IPS-18a (cell line): ENCODE measurements around the gene WWP2.
"Not testable (repeated sequence)": the region's sequence is repeated elsewhere in the genome, so short reads cannot be mapped to it uniquely, and the experiment has no call there.

Experiments used
- H3K27ac ChIP-seq: one replicate; pipeline ENCODE4 v1.5.1; 2013; ENCODE audit warnings: low read length
- H3K27me3 ChIP-seq: one replicate; pipeline ENCODE4 v1.6.1; 2013; ENCODE audit warnings: mild to moderate bottlenecking, low read length; ENCODE audit not compliant: control insufficient read depth, insufficient read depth
- H3K36me3 ChIP-seq: one replicate; pipeline ENCODE4 v1.6.1; 2013; ENCODE audit warnings: low read depth, low read length; ENCODE audit not compliant: control insufficient read depth
- H3K4me1 ChIP-seq: one replicate; pipeline ENCODE4 v1.6.1; 2013; ENCODE audit warnings: low read depth, low read length; ENCODE audit not compliant: control insufficient read depth
- H3K4me3 ChIP-seq: one replicate; pipeline ENCODE4 v1.5.1; 2013; ENCODE audit warnings: low read length
- H3K9ac ChIP-seq: one replicate; pipeline ENCODE4 v1.6.1; 2013; ENCODE audit warnings: mild to moderate bottlenecking, low read length, moderate library complexity
- H3K9me3 ChIP-seq: one replicate; pipeline ENCODE4 v1.6.1; 2013; ENCODE audit warnings: low read depth, low read length; ENCODE audit not compliant: control insufficient read depth

Gene WWP2

GRCh38 chr16:69936751-69937211 is 174.6 kb downstream of the WWP2 start:
- no peaks in the 10 kb centered on the region for H3K4me1 ChIP-seq
- H3K36me3 ChIP-seq: peaks cover 32% of the 10 kb centered on the region
- H3K9ac ChIP-seq: no peak overlapping the region
- H3K9me3 ChIP-seq: no peaks in the 10 kb centered on the region
- no peaks in the 10 kb centered on the region for H3K27me3 ChIP-seq
- H3K4me3 ChIP-seq: no peak overlapping the region
- H3K27ac ChIP-seq: no peak overlapping the region

GRCh38 chr16:69937465-69937951 is 175.4 kb downstream of the WWP2 start:
- no peak overlapping the region for H3K27ac ChIP-seq
- peaks cover 32% of the 10 kb centered on the region for H3K36me3 ChIP-seq
- H3K9me3 ChIP-seq: no peaks in the 10 kb centered on the region
- no peaks in the 10 kb centered on the region for H3K4me1 ChIP-seq
- H3K4me3 ChIP-seq: no peak overlapping the region
- H3K9ac ChIP-seq: no peak overlapping the region
- no peaks in the 10 kb centered on the region for H3K27me3 ChIP-seq

DNA sequence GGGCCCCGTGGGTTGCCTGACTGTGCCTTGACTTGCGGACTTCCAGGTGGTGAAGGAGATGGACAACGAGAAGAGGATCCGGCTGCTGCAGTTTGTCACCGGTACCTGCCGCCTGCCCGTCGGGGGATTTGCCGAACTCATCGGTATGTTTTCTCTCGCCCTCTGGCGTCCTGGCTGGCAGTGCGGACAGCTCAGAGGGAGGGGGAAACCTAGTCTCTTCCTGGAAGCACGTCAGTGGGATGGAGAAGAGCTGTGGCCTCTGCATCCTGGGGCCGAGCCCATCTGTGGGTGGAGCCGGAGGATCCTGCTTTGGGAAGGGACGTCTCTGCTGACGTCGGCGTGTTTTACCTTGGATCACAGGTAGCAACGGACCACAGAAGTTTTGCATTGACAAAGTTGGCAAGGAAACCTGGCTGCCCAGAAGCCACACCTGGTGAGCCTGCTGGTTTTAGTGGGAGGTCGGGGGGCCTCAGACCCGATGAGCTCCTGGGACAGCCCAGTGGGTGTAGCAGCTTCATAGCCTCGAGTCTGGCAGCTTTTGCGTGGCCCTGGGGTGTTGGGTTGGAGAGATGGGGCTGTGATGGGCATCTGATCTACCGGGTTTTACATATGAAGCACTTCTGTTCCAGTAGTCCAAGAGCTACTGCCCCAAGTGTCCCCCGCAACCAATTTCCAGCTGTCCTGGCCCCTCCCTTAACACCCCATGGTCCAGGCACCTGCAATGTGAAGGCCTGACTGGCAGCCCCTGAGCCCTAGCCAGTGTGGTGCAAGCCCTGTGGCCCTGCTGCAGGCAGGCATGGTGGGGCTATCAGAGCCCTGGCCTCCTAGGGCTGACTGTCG is 177.1 kb downstream of the WWP2 start:
- Histone ChIP-seq H3K27me3 (no peaks in the 10 kb centered on the region), H3K9ac (no peak overlapping the region), H3K4me3 (no peak overlapping the region), H3K4me1 (no peaks in the 10 kb centered on the region), H3K27ac (no peak overlapping the region), H3K36me3 (peaks cover 32% of the 10 kb centered on the region), H3K9me3 (no peaks in the 10 kb centered on the region)

GRCh38 chr16:69939821-69940585 is 177.9 kb downstream of the WWP2 start:
- Histone ChIP-seq H3K4me3 (no peak overlapping the region), H3K27ac (no peak overlapping the region), H3K36me3 (peaks cover 32% of the 10 kb centered on the region), H3K4me1 (no peaks in the 10 kb centered on the region), H3K9ac (no peak overlapping the region), H3K9me3 (no peaks in the 10 kb centered on the region), H3K27me3 (no peaks in the 10 kb centered on the region)

GRCh38 chr16:69940676-69941075 is 178.5 kb downstream of the WWP2 start:
- Histone ChIP-seq H3K4me1 (no peaks in the 10 kb centered on the region), H3K27me3 (no peaks in the 10 kb centered on the region), H3K9me3 (no peaks in the 10 kb centered on the region), H3K9ac (no peak overlapping the region), H3K4me3 (no peak overlapping the region), H3K36me3 (peaks cover 32% of the 10 kb centered on the region), H3K27ac (no peak overlapping the region)

DNA sequence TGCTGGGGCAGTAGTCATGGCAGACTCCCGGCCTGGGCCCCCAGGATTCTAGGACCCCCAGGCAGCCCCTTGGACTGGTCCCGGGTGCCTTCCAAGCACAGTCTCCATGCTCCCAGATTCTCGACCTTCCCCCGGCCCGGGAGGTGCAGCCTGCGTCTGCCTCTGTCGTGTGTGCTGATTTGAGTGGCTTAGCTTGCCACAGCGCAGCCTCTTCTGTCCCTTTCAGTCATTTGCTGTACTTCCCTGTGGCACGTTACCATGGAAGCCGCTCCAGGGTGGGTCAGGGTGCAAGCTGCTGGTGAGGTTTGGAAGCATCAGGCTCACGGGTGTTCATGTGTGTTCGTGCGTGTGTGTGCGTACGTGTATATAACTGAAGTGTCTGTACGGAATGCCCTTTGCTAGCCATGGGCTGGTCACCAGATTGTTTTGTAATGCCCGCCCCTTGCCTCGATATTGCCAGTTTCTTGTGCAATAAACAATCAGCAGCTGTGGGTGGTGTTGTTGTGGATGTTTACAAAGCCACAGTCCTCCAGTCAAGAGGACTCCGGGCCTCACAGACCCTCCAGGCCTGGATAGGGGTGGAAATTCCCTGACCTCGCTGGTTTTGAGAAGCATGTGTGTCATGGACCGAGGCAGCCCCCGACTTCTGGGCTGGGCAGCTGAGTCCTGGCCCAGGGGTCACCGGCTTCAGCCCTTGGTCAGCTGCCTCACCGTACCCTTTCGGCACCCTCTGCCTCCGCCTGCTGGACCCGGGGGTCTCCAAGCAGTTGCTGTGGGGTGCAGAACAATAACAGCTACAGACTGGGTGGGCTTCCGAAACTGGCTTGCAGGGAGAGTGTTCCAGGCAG is 179.3 kb downstream of the WWP2 start:
- H3K4me1 ChIP-seq: no peaks in the 10 kb centered on the region
- no peak overlapping the region for H3K27ac ChIP-seq
- no peaks in the 10 kb centered on the region for H3K27me3 ChIP-seq
- H3K9ac ChIP-seq: no peak overlapping the region
- H3K36me3 ChIP-seq: peaks cover 28% of the 10 kb centered on the region
- H3K4me3 ChIP-seq: no peak overlapping the region
- H3K9me3 ChIP-seq: no peaks in the 10 kb centered on the region

GRCh38 chr16:69942099-69942491 is 180.0 kb downstream of the WWP2 start:
- H3K27me3 ChIP-seq: no peaks in the 10 kb centered on the region
- peaks cover 22% of the 10 kb centered on the region for H3K36me3 ChIP-seq
- no peaks in the 10 kb centered on the region for H3K9me3 ChIP-seq
- no peak overlapping the region for H3K4me3 ChIP-seq
- no peak overlapping the region for H3K27ac ChIP-seq
- no peak overlapping the region for H3K9ac ChIP-seq
- no peaks in the 10 kb centered on the region for H3K4me1 ChIP-seq

DNA sequence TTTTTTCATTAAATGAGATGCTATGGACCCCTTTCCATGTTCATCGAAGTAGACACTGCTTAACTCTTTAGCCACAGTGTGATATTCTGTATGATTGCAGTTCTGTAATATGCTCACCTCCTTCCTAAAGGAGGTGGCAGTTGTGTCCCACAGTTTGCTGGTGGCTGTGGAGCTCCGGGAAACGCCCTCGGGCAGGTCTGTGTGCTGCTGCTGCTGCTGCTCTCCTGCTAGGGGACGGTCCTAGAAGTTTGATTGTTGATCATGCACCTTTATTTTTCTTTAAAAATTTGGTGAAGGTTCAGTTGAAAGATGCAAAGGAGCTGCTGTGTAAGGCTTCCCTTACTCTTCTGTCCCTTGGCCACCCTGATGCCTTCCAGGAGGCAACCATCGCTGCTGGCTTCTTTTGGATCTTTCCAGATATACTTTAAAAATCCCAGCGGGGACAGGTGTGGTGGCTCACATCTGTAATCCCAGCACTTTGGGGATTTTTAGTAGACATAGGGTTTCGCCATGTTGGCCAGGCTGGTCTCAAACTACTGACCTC is 180.6 kb downstream of the WWP2 start:
- H3K9me3 ChIP-seq: no peaks in the 10 kb centered on the region
- peaks cover 16% of the 10 kb centered on the region for H3K36me3 ChIP-seq
- no peaks in the 10 kb centered on the region for H3K4me1 ChIP-seq
- no peak overlapping the region for H3K4me3 ChIP-seq
- H3K27ac ChIP-seq: no peak overlapping the region
- H3K27me3 ChIP-seq: no peaks in the 10 kb centered on the region
- H3K9ac ChIP-seq: no peak overlapping the region

DNA sequence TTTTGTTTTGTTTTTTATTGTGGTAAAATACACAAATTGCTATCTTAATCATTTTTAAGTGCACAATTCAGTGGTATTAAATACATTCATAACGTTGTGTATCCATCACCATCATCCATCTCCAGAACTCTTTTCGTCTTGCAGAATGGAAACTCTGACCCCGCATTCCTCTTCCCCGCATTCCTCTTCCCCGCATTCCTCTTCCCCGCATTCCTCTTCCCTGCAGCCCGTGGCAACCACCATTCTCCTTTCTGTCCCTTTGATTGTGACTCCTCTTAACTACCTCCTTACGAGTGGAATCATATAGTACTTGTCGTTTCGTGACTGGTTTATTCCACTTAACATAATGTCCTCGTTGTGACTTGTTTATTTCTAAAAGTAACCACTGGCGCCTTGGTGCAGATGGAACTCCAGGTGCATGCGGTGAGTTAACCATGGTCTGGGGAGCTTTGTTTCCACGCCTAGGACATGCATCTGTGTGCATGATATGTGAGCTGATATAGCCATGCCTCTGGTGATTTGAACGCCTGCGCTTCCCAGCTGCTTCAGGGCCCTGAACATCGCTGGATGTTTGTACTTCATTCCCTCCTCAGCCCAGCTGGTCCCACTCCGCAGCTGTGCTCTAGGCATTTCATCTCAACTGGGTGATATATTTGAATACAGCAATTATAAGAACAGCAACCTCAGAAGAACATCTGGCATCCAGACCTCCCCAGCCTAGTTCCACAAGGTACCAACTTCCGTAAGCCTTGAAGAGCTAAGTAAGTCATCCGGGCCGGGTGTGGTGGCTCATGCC is 181.3 kb downstream of the WWP2 start:
- H3K27me3 ChIP-seq, H3K4me1 ChIP-seq, H3K27ac ChIP-seq, H3K4me3 ChIP-seq, H3K9me3 ChIP-seq, H3K9ac ChIP-seq: not testable (repeated sequence)
- H3K36me3 ChIP-seq: peaks cover 14% of the 10 kb centered on the region

DNA sequence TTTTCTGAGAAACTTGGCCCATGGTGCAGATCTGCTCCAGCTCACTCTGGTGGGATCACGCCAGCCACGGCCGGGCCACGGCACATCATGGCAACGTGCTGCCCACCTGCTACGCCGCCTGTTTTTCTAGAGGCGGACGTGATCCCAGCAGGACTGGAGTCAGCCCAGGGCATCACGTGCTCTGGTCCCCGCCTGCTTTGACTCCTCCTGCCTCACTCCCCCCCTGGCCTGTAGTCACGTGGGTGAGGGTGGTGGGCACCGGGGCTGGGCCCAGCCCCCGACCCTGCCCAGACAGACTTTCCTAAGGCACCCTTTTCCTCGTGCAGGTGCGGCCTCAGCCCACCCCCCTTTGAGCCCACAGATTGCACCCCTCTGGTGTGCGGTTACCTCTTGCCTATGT is 188.3 kb downstream of the WWP2 start:
- not testable (repeated sequence) for H3K27ac ChIP-seq, H3K4me1 ChIP-seq

More for the DNA sequence above, 188.3 kb downstream of the WWP2 start:
- H3K4me3 ChIP-seq, H3K9ac ChIP-seq, H3K9me3 ChIP-seq, H3K36me3 ChIP-seq, H3K27me3 ChIP-seq: not testable (repeated sequence)
